ENCODE results near the gene ZFAND3.

The ZFAND3 gene

GRCh38 chr6:37798436-37799262, 20.9 kb upstream of the ZFAND3 start:
- DNase-seq (no peak), ATAC-seq (no peak)

GRCh38 chr6:37799263-37799644, 20.3 kb upstream of the ZFAND3 start:
- no peak for ATAC-seq

GRCh38 chr6:37800703-37801604, 18.6 kb upstream of the ZFAND3 start:
- no peak for DNase-seq
- ATAC-seq = no peak

More at GRCh38 chr6:37799263-37799644, 20.3 kb upstream of the ZFAND3 start:
- no peak for DNase-seq

GRCh38 chr6:37801605-37801940, 18.0 kb upstream of the ZFAND3 start:
- ATAC-seq (no peak), DNase-seq (no peak)

DNA sequence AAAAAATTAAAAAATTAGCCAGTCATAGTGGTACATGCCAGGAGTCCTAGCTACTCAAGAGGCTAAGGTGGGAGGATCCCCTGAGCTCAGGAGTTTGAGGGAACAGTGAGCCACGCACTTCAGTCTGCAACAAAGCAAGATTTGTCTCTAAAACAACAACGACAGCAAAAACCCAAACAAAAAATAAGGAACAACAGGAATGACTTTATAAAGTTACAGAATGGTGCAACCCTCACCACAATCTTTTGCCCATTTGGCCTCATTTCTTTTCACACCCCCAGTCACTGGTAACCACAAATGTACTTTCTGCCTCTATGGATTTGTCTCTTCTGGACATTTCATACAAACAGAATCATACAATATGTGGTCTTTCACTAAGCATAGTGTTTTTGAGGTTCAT, 16.7 kb upstream of the ZFAND3 start:
- DNase-seq (no peak), ATAC-seq (no peak)

GRCh38 chr6:37804586-37804985, 14.9 kb upstream of the ZFAND3 start:
- no peak for DNase-seq

DNA sequence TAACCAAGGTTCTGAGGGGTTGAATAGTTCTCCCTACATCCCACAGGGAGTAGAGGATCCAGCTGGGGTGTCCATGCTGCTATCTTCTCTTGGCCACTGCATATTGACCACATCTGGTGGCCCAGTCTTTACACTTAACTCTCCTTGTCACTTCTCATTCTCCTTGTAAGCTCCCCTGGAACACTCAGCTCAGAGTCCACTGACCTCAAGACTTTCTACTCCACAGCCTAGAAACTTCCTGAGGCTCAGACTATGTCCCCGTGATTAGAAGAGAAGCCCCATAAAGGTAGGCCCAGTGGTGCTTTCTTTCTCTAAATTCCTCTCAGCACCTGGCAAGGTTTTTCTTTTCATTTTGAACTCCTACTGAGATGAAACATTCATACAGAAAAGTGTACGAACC, 13.3 kb upstream of the ZFAND3 start:
- DNase-seq (no peak), ATAC-seq (no peak)

More at GRCh38 chr6:37804586-37804985, 14.9 kb upstream of the ZFAND3 start:
- no peak for ATAC-seq

GRCh38 chr6:37807656-37808055, 11.9 kb upstream of the ZFAND3 start:
- no peak for DNase-seq
- ATAC-seq = no peak

- ATAC-seq = no peak
- no peak for DNase-seq
Observed at GRCh38 chr6:37809197-37809543, 10.4 kb upstream of the ZFAND3 start.

DNA sequence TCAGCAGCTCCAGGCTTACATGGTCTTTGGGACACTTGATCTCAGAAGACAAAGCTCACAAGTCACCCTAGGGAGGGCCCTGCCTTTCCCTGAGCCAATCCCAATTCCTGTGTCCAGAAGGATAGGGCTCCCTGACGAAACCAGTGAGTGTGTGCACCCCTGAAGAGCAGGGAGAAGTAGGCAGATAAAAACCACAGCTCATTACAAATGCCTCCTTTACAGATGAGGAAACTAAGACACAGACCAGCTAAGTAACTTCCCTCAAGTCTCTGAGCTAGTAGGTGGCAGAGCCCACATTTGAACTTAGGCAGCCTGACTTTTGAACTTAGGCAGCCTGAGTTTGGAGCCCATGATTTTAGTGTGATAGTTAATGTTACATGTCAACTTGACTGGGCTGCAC, 6.7 kb upstream of the ZFAND3 start:
- DNase-seq = no peak
- no peak for ATAC-seq

- DNase-seq (no peak), ATAC-seq (no peak)
Observed at GRCh38 chr6:37814374-37814773, 5.2 kb upstream of the ZFAND3 start.

DNA sequence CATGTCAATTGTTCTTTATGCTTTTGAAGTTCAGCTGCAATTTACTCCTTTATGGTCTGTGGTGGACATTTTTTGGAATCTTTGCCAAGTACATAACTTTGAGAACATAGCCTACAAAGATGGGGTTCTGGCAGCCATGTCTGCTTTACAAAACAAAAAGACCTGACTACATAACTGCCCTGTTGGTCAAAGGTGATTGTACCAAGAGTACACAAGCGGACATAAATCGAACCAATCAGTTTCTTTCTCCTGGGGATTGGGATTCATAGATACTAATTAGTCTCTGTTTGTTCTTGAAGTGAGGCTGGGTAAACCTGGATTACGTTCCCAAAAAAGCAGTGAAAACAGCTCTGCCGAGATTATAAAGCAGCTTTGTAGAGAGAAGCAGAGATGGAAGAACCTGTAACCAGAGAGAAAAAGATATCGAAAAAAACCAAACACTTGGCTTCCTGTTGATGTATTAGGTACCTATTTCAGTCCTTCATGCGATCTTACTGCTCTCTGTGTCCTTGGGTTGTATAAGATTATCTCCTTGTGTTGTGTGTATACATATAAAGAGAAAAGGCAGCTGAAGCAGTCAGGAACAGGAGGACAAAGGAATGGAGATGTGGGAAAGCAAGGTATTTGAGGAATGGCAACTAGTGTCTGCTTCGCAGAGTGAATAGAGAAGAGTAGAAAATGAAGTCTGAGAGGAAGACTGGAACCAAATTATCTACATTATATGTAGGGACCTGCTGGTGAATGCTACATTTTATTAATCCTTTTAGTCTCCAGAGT, 2.7 kb upstream of the ZFAND3 start:
- ATAC-seq (no peak), DNase-seq (no peak)

- DNase-seq = peak; percentile 95
- peak; percentile 81 for ATAC-seq
Observed at GRCh38 chr6:37818536-37819176, 871 bp upstream of the ZFAND3 start.

DNA sequence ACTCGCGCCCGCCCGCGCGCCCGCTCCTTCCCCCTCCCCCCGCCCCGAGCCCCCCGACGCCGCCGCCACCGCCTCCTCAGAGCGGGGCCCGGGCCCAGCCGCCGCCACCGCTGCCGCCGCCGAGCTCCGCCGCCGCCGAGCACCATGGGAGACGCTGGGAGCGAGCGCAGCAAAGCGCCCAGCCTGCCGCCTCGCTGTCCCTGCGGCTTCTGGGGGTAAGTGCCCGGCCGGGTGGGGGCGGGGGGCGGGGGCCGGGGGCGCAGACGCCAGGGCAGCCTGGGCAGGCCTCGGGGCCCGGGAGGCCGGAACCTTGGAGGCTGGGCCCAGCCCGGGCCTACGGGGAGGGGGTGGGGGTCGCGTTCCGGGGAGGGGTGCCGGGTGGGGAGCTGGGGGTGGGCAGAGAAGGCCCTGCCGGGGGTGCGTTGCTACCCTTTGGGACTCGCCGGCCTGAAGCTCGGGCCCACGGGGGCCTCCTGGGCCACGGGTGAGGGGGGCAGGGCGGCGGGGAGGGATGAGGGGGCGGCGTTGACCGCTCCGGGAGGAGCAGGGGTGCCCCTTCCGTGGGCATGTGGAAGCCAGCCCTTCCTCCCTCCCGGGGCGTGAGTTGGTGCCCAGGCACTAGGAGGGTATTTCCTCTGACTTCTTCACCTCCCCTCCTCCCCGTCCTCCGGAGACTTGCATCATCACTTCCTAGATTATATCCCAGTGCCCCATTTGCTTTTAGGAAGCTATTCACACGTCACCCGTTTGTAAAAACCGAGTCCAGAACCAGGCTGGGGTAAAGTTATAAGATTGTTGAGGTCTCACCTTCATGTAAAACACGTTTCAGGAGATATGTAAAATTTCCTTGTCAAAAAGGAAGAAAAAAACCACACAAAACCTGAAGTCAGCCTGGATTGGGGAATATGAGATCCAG, 533 bp downstream of the ZFAND3 start:
- ATAC-seq = peak; percentile 45

DNA sequence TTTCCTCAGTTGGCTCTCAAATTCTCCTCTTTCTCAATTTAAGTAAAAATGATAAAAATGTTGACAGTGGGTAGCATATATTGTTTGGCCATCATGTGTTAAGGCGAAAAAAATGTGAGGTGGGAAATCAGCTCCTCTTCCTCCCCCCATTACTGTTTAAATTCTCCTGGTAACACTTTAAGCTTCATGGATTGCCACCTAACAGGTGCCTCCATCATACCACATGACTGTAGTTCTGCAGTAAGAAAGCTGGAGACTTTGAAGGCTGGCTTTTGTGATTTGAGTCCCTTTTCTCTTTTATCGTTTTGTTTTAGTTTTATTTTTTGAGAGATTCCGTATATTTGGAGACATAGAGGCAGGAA, 1.2 kb downstream of the ZFAND3 start:
- DNase-seq (no peak), ATAC-seq (no peak)

More for the DNA sequence above, 533 bp downstream of the ZFAND3 start:
- peak; percentile 77 for DNase-seq

GRCh38 chr6:37821446-37821845, 1.9 kb downstream of the ZFAND3 start:
- no peak for ATAC-seq
- no peak for DNase-seq

DNA sequence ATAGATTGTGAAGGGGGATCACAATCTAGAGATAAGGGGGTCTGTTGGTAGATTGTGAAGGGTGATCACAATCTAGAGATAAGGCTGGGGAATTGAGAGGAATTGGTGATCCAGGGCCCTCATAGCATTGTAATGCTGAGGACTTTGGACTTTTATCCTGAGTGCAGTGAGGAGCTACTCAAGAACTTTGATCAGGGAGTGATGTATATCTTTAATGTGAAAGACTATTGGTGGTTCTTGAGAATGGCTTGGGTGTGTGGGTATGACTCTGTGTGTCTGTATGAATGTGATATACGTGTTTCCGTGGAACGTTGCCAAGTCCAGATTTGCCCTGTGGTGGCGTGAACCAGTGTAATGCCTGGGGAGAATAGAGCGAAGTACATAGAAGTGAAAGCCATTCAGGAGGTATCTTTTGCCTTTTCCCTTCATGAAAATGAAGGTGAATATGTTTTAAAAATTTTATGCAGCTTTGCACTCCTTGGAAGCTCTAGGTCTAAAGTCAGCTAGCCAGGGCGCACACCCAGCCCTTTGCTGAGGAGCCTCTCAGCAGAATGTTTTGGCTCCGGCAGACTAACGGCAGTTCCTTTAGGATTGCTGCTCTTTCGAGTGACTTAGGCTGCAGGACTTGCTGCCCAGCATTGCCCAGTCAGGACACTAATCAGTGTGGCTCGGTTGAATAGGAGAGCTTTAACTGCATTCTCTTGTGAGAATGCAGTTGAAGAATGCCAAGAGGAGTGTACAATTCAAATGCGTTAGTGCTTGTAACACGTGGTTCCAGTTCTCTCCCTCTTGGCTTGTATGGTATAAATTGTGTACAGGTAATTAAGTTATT, 3.5 kb downstream of the ZFAND3 start:
- DNase-seq (peak; percentile 39), ATAC-seq (no peak)

DNA sequence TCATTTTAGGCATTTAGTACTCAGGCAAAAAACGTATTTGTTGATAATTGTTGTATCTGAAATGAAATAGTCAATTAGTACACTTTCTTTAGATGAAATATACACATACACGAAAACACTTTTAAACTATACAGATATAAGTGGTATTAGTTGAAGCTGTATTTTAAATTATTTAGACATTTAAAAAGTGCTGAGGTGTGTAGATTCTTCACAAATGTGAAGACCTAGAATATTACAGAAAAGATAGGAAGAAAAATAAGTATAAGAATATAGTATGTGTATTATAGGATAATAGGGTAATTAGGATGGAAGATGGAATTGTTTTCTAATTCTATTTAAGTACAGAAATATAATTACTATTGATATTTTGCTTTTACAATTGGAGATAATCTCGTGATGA, 4.6 kb downstream of the ZFAND3 start:
- no peak for DNase-seq
- ATAC-seq = no peak

- ATAC-seq (no peak), DNase-seq (no peak)
Observed at GRCh38 chr6:37826188-37826587, 6.7 kb downstream of the ZFAND3 start.

GRCh38 chr6:37826993-37827392, 7.5 kb downstream of the ZFAND3 start:
- ATAC-seq = no peak
- DNase-seq = no peak

Measured in stimulated activated naive CD8-positive, alpha-beta T cell treated with anti-CD3 and anti-CD28 coated beads, Interleukin-15, Interleukin-2, amounts not matched to agents 100 U/mL and 50 U/mL, for 24 hours (primary cell).